PC-3 (cell line): Measurements from ENCODE around the gene TEF. TPM values are rescaled to one million over a fixed set of nuclear protein-coding genes. Genes with fewer than 3 reads are reported as not detected.

ENCODE experiments used
- ATAC-seq: fragments of 200-7000 bp; cut with Tn5 transposase; 2 replicates; pipeline ENCODE4 v1.9.1; 2020; ENCODE audit warnings: mild to moderate bottlenecking, moderate library complexity
- BruUV-seq: library from RNA; stranded (reverse); fragments of 400-500 nt; replicated peaks from 2 replicates; lab custom pipeline; 2021; lab: Mats Ljungman, UMichigan
- CTCF ChIA-PET: fragments of 300-600 bp; sonication (Branson Sonifier 250); formaldehyde crosslinking; loops from one replicate; lab custom pipeline; 2022; ENCODE audit warnings: antibody characterized with exemption; lab: Charles Lee
- POLR2A ChIA-PET: fragments of 300-600 bp; sonication (Branson Sonifier 250); formaldehyde crosslinking; loops from one replicate; lab custom pipeline; 2022; ENCODE audit warnings: antibody characterized with exemption; ENCODE audit not compliant: unreplicated experiment; lab: Charles Lee
- DNase-seq: peaks from one replicate; pipeline ENCODE4 v3.0.0-alpha.2; 2015
- H2AFZ ChIP-seq: fragments of 300-600 bp; sonication (generic); 2 replicates; pipeline ENCODE4 v1.6.0; 2016; ENCODE audit warnings: antibody characterized with exemption, low read length
- H3F3A ChIP-seq: fragments of 300-600 bp; sonication (generic); one replicate; pipeline ENCODE4 v1.6.0; 2017; ENCODE audit warnings: antibody characterized with exemption, low read length, control low read depth, mild to moderate bottlenecking; ENCODE audit not compliant: unreplicated experiment
- H3K27ac ChIP-seq: fragments of 300-600 bp; sonication (generic); 2 replicates; pipeline ENCODE4 v1.5.1; 2016; ENCODE audit warnings: mild to moderate bottlenecking, low read length
- H3K27me3 ChIP-seq: fragments of 300-600 bp; sonication (generic); 2 replicates; pipeline ENCODE4 v1.6.1; 2016; ENCODE audit warnings: low read length, mixed read lengths
- H3K36me3 ChIP-seq: fragments of 300-600 bp; sonication (generic); 2 replicates; pipeline ENCODE4 v1.6.1; 2016; ENCODE audit warnings: low read depth, mixed run types, low read length, mixed read lengths
- H3K4me1 ChIP-seq: fragments of 300-600 bp; sonication (generic); 2 replicates; pipeline ENCODE4 v1.5.1; 2016; ENCODE audit warnings: low read length; ENCODE audit not compliant: insufficient read depth
- H3K4me2 ChIP-seq: fragments of 300-600 bp; sonication (generic); 2 replicates; pipeline ENCODE4 v1.6.0; 2016; ENCODE audit warnings: low read length
- H3K4me3 ChIP-seq: fragments of 300-600 bp; sonication (generic); 2 replicates; pipeline ENCODE4 v1.5.1; 2016; ENCODE audit warnings: mild to moderate bottlenecking, low read length, mixed read lengths
- H3K79me2 ChIP-seq: fragments of 300-600 bp; sonication (generic); 2 replicates; pipeline ENCODE4 v1.6.1; 2017; ENCODE audit warnings: low read length, mixed read lengths
- H3K9ac ChIP-seq: fragments of 300-600 bp; sonication (generic); 2 replicates; pipeline ENCODE4 v1.6.0; 2016; ENCODE audit warnings: mild to moderate bottlenecking, low read length
- H3K9me2 ChIP-seq: fragments of 300-600 bp; sonication (generic); replicated peaks from 2 replicates; pipeline ENCODE4 v1.6.1; 2016; ENCODE audit warnings: mixed run types, low read length, mixed read lengths
- H3K9me3 ChIP-seq: fragments of 300-600 bp; sonication (generic); 2 replicates; pipeline ENCODE4 v1.6.1; 2016; ENCODE audit warnings: low read length, mixed read lengths
- H4K20me1 ChIP-seq: fragments of 300-600 bp; sonication (generic); 2 replicates; pipeline ENCODE4 v1.6.1; 2016; ENCODE audit warnings: low read length, mixed read lengths
- CTCF ChIP-seq: fragments of 300-600 bp; sonication (generic); conservative IDR thresholded peaks from 2 replicates; pipeline ENCODE4 v1.5.1; 2017; ENCODE audit warnings: antibody characterized with exemption, low read depth, mild to moderate bottlenecking, low read length
- EZH2 ChIP-seq: fragments of 300-600 bp; sonication (generic); IDR thresholded peaks from one replicate; pipeline ENCODE4 v1.6.1; 2017; ENCODE audit warnings: antibody characterized with exemption, mild to moderate bottlenecking, low read length; ENCODE audit not compliant: unreplicated experiment
- EZH2phosphoT487 ChIP-seq: fragments of 300-600 bp; sonication (generic); IDR thresholded peaks from 2 replicates; pipeline ENCODE4 v1.6.1; 2018; ENCODE audit warnings: mild to moderate bottlenecking, antibody characterized with exemption, low read length, borderline replicate concordance
- intact Hi-C: fragments of 100-400 bp; cut with micrococcal nuclease; formaldehyde crosslinking; loops from 2 replicates; pipeline ENCODE4 v1.9.0; 2023
- total RNA-seq: library from RNA; depleted of rRNA; stranded (reverse); fragments of >200 nt; gene quantifications from 2 replicates; pipeline ENCODE4 v1.2.3, GENCODE V29; 2014

The TEF gene
- total RNA-seq, 1 experiment from 2014 or later = 4.0 TPM

- no peaks in the 10 kb centered on the region for H3K9me2 ChIP-seq
- H3F3A ChIP-seq = no peaks in the 10 kb centered on the region
- H2AFZ ChIP-seq = no peak overlapping the region
- no peak overlapping the region for H3K4me3 ChIP-seq
- no peak for TF ChIP-seq EZH2
- no peak for TF ChIP-seq CTCF
- no peak for TF ChIP-seq EZH2phosphoT487
- H3K4me2 ChIP-seq = no peak overlapping the region
- H3K36me3 ChIP-seq = no peaks in the 10 kb centered on the region
- DNase-seq = no peak
- H3K9ac ChIP-seq = no peak overlapping the region
- peaks cover 15% of the 10 kb centered on the region for H3K4me1 ChIP-seq
- ChIA-PET POLR2A (no interaction called here), CTCF (no interaction called here)
- intact Hi-C loops = no loop called here
- H3K79me2 ChIP-seq = no peaks in the 10 kb centered on the region
- no peaks in the 10 kb centered on the region for H4K20me1 ChIP-seq
- BruUV-seq = no TSS peak
- no peak for ATAC-seq
- H3K27me3 ChIP-seq = no peaks in the 10 kb centered on the region
- H3K9me3 ChIP-seq = no peaks in the 10 kb centered on the region
- H3K27ac ChIP-seq = no peak overlapping the region
Measured at GRCh38 chr22:41405588-41405987, 23.8 kb downstream of the TEF start.

GRCh38 chr22:41406410-41406809, 24.7 kb downstream of the TEF start:
- ATAC-seq (no peak), DNase-seq (no peak)
- intact Hi-C loops = no loop called here
- no TSS peak for BruUV-seq
- H3F3A ChIP-seq = no peaks in the 10 kb centered on the region
- no peak overlapping the region for H3K9ac ChIP-seq
- ChIA-PET POLR2A (no interaction called here), CTCF (interaction anchor here (0.6 kb wide), 1 partner anchor 191 kb away, joined by 5 read pairs; no protein-coding TSS in a partner anchor)
- H3K27me3 ChIP-seq = no peaks in the 10 kb centered on the region
- no peaks in the 10 kb centered on the region for H3K79me2 ChIP-seq
- H2AFZ ChIP-seq = no peak overlapping the region
- H3K9me2 ChIP-seq = no peaks in the 10 kb centered on the region
- H3K36me3 ChIP-seq = no peaks in the 10 kb centered on the region
- no peak for TF ChIP-seq CTCF
- no peak for TF ChIP-seq EZH2phosphoT487
- TF ChIP-seq EZH2 = no peak
- no peak overlapping the region for H3K4me3 ChIP-seq
- peaks cover 15% of the 10 kb centered on the region for H3K4me1 ChIP-seq
- H3K4me2 ChIP-seq = no peak overlapping the region
- H3K9me3 ChIP-seq = no peaks in the 10 kb centered on the region
- H3K27ac ChIP-seq = no peak overlapping the region
- H4K20me1 ChIP-seq = no peaks in the 10 kb centered on the region

GRCh38 chr22:41407433-41407832, 25.7 kb downstream of the TEF start:
- H3K4me1 ChIP-seq = peaks cover 5% of the 10 kb centered on the region
- no peaks in the 10 kb centered on the region for H3K9me3 ChIP-seq
- no peak overlapping the region for H3K4me2 ChIP-seq
- intact Hi-C loops = no loop called here
- ChIA-PET CTCF (no interaction called here), POLR2A (no interaction called here)
- no peak overlapping the region for H3K27ac ChIP-seq
- no TSS peak for BruUV-seq
- DNase-seq (no peak), ATAC-seq (no peak)
- no peak overlapping the region for H3K9ac ChIP-seq
- H3K9me2 ChIP-seq = no peaks in the 10 kb centered on the region
- no peaks in the 10 kb centered on the region for H4K20me1 ChIP-seq
- no peaks in the 10 kb centered on the region for H3K36me3 ChIP-seq
- no peak overlapping the region for H3K4me3 ChIP-seq
- no peaks in the 10 kb centered on the region for H3F3A ChIP-seq
- H2AFZ ChIP-seq = no peak overlapping the region
- no peak for TF ChIP-seq EZH2
- no peak for TF ChIP-seq CTCF
- TF ChIP-seq EZH2phosphoT487 = no peak
- H3K27me3 ChIP-seq = no peaks in the 10 kb centered on the region
- no peaks in the 10 kb centered on the region for H3K79me2 ChIP-seq
